ENCODE data around the gene NCAM2.

NCAM2 gene

GRCh38 chr21:21179619-21180298 lies 181.6 kb downstream of the NCAM2 start:
- no peak for DNase-seq (ENCODE audit: low spot score)
- in situ Hi-C loops (cut with MboI; ENCODE audit: low pct_unique_long_range_greater_than_20kb, low sequenced_read_pairs, unreplicated experiment), result no loop called here
- no peak for TF ChIP-seq CTCF (IDR thresholded peaks at IDR 0.05; ENCODE audit: extremely low read depth, insufficient read depth, missing control alignments)

- in situ Hi-C loops (cut with MboI; ENCODE audit: low pct_unique_long_range_greater_than_20kb, low sequenced_read_pairs, unreplicated experiment), result no loop called here
- no peak for TF ChIP-seq CTCF (IDR thresholded peaks at IDR 0.05; ENCODE audit: extremely low read depth, insufficient read depth, missing control alignments)
- no peak for DNase-seq (ENCODE audit: low spot score)
Observed at GRCh38 chr21:21182401-21183010, 184.3 kb downstream of the NCAM2 start.

GRCh38 chr21:21183092-21183491 lies 184.9 kb downstream of the NCAM2 start:
- TF ChIP-seq CTCF (IDR thresholded peaks at IDR 0.05; ENCODE audit: extremely low read depth, insufficient read depth, missing control alignments), result no peak
- in situ Hi-C loops (cut with MboI; ENCODE audit: low pct_unique_long_range_greater_than_20kb, low sequenced_read_pairs, unreplicated experiment), result no loop called here
- DNase-seq (ENCODE audit: low spot score), result no peak

GRCh38 chr21:21184771-21185528 lies 186.7 kb downstream of the NCAM2 start:
- in situ Hi-C loops (cut with MboI; ENCODE audit: low pct_unique_long_range_greater_than_20kb, low sequenced_read_pairs, unreplicated experiment), result no loop called here
- no peak for DNase-seq (ENCODE audit: low spot score)
- no peak for TF ChIP-seq CTCF (IDR thresholded peaks at IDR 0.05; ENCODE audit: extremely low read depth, insufficient read depth, missing control alignments)

GRCh38 chr21:21187579-21187978 lies 189.4 kb downstream of the NCAM2 start:
- in situ Hi-C loops (cut with MboI; ENCODE audit: low pct_unique_long_range_greater_than_20kb, low sequenced_read_pairs, unreplicated experiment), result no loop called here
- no peak for TF ChIP-seq CTCF (IDR thresholded peaks at IDR 0.05; ENCODE audit: extremely low read depth, insufficient read depth, missing control alignments)
- no peak for DNase-seq (ENCODE audit: low spot score)

GRCh38 chr21:21188513-21189195 lies 190.4 kb downstream of the NCAM2 start:
- in situ Hi-C loops (cut with MboI; ENCODE audit: low pct_unique_long_range_greater_than_20kb, low sequenced_read_pairs, unreplicated experiment), result no loop called here
- DNase-seq (ENCODE audit: low spot score), result no peak
- TF ChIP-seq CTCF (IDR thresholded peaks at IDR 0.05; ENCODE audit: extremely low read depth, insufficient read depth, missing control alignments), result no peak
